Stimulated activated CD4-positive, alpha-beta T cell treated with anti-CD3 and anti-CD28 coated beads, Interleukin-4, amount 100 ng/mL, for 24 hours (primary cell): ENCODE results near the gene RAET1L.
"Not testable (repeated sequence)": the region's sequence is repeated elsewhere in the genome, so short reads cannot be mapped to it uniquely, and the experiment has no call there.

Experiments
- DNase-seq: peaks from one replicate; pipeline ENCODE4 v3.0.0-alpha.2; 2020

The RAET1L gene

GRCh38 chr6:150015281-150016001, 9.9 kb downstream of the RAET1L start:
- not testable (repeated sequence) for DNase-seq

- not testable (repeated sequence) for DNase-seq
These were observed 10.6 kb downstream of the RAET1L start for GRCh38 chr6:150014623-150015280.

- DNase-seq = not testable (repeated sequence)
These were observed 11.3 kb downstream of the RAET1L start for GRCh38 chr6:150013785-150014622.

GRCh38 chr6:150012846-150013784, 12.2 kb downstream of the RAET1L start:
- DNase-seq = not testable (repeated sequence)

- peak; percentile 56 for DNase-seq
These were observed 16.7 kb downstream of the RAET1L start for GRCh38 chr6:150008588-150008987.

- peak; percentile 54 for DNase-seq
These were observed 18.3 kb downstream of the RAET1L start for GRCh38 chr6:150006961-150007464.

GRCh38 chr6:150005761-150006651, 19.3 kb downstream of the RAET1L start:
- DNase-seq = no peak

- peak; percentile 89 for DNase-seq
These were observed 20.3 kb downstream of the RAET1L start for GRCh38 chr6:150004783-150005717.

- peak; percentile 24 for DNase-seq
These were observed 21.1 kb downstream of the RAET1L start for GRCh38 chr6:150004101-150004782.

- DNase-seq = not testable (repeated sequence)
These were observed 21.7 kb downstream of the RAET1L start for GRCh38 chr6:150003599-150003998.

- no peak for DNase-seq
These were observed 22.6 kb downstream of the RAET1L start for GRCh38 chr6:150002710-150003109.

- DNase-seq = peak; percentile 39
These were observed 23.9 kb downstream of the RAET1L start for GRCh38 chr6:150001295-150002008.

GRCh38 chr6:149999636-150000035, 25.7 kb downstream of the RAET1L start:
- no peak for DNase-seq

- DNase-seq = no peak
These were observed 29.4 kb downstream of the RAET1L start for GRCh38 chr6:149995971-149996370.

- DNase-seq = no peak
These were observed 30.0 kb downstream of the RAET1L start for GRCh38 chr6:149995235-149995750.

- no peak for DNase-seq
These were observed 33.5 kb downstream of the RAET1L start for GRCh38 chr6:149991838-149992237.

GRCh38 chr6:149991472-149991795, 33.9 kb downstream of the RAET1L start:
- DNase-seq = not testable (repeated sequence)
